Endothelial cell of umbilical vein (primary cell): ENCODE results near the gene OR11L1. TPM values are rescaled to one million over a fixed set of nuclear protein-coding genes. Genes with fewer than 3 reads are reported as not detected.

Experiments
- BruUV-seq: library from RNA; stranded (reverse); fragments of 400-500 nt; replicated peaks from 2 replicates; lab custom pipeline; 2021; lab: Mats Ljungman, UMichigan
- CTCF ChIA-PET: fragments of 300-600, 350-600 bp; sonication (Branson Sonifier 250); formaldehyde crosslinking; loops from one replicate; lab custom pipeline; 2021; ENCODE audit warnings: antibody characterized with exemption, inconsistent platforms; lab: Charles Lee
- POLR2A ChIA-PET: fragments of 300-600, 350-600 bp; sonication (Branson Sonifier 250); formaldehyde crosslinking; loops from one replicate; lab custom pipeline; 2021; ENCODE audit warnings: antibody characterized with exemption, inconsistent platforms; lab: Charles Lee
- DNase-seq: peaks from one replicate; pipeline ENCODE4 v3.0.0-alpha.2; 2011; ENCODE audit warnings: low read depth, low spot score
- FAIRE-seq: peaks from 2 replicates; lab custom pipeline; 2011; peaks lifted over from hg19 to GRCh38; lab: Jason Lieb, UNC
- H2AFZ ChIP-seq: 2 replicates; pipeline ENCODE4 v1.6.0; 2012; ENCODE audit warnings: low read depth, low read length, control low read depth, inconsistent platforms
- H3K27ac ChIP-seq: 2 replicates; pipeline ENCODE4 v1.5.1; 2011; ENCODE audit warnings: low read depth, mild to moderate bottlenecking, control low read depth, low read length, moderate library complexity; ENCODE audit not compliant: insufficient read depth
- H3K27me3 ChIP-seq, 2 experiments: 2 replicates each; pipeline versions ENCODE4 v1.6.0 to v1.6.1; 2011; ENCODE audit warnings: low read length in 2 of 2, mixed read lengths in 1 of 2; ENCODE audit not compliant: control insufficient read depth in 2 of 2, insufficient read depth in 2 of 2
- H3K36me3 ChIP-seq, 2 experiments: 2 replicates in 1 of 2; 3 replicates in 1 of 2; pipeline ENCODE4 v1.5.1; 2011; ENCODE audit warnings: low read length in 2 of 2, mild to moderate bottlenecking in 1 of 2, moderate library complexity in 1 of 2; ENCODE audit not compliant: control insufficient read depth in 2 of 2, insufficient read depth in 2 of 2; ENCODE audit errors: extremely low read depth in 1 of 2
- H3K4me1 ChIP-seq: 3 replicates; pipeline ENCODE4 v1.5.1; 2011; ENCODE audit warnings: mild to moderate bottlenecking, low read length; ENCODE audit not compliant: control insufficient read depth, insufficient read depth; ENCODE audit errors: extremely low read depth
- H3K4me2 ChIP-seq: 2 replicates; pipeline ENCODE4 v1.6.1; 2011; ENCODE audit warnings: low read length, control low read depth, mixed read lengths; ENCODE audit not compliant: insufficient read depth
- H3K4me3 ChIP-seq, 3 experiments: fragments of 200-600 bp in 1 of 3; sonication (generic), shearing (Covaris generic) in 1 of 3; replicated peaks in 1 of 3; 2 replicates each; pipeline ENCODE4 v1.5.1; 2011 to 2016; ENCODE audit warnings: control low read depth in 3 of 3, low read length in 3 of 3, mild to moderate bottlenecking in 2 of 3, inconsistent platforms in 1 of 3, low read depth in 1 of 3, moderate library complexity in 1 of 3; ENCODE audit not compliant: insufficient read depth in 1 of 3
- H3K79me2 ChIP-seq: 2 replicates; pipeline ENCODE4 v1.6.0; 2012; ENCODE audit warnings: low read length, inconsistent platforms; ENCODE audit not compliant: control insufficient read depth, insufficient read depth
- H3K9ac ChIP-seq: replicated peaks from 2 replicates; pipeline ENCODE3; 2011; ENCODE audit warnings: low read length, control low read depth; ENCODE audit not compliant: insufficient read depth; ENCODE audit errors: extremely low read depth
- H3K9me1 ChIP-seq: replicated peaks from 3 replicates; pipeline ENCODE4 v1.6.0; 2011; ENCODE audit warnings: mild to moderate bottlenecking, low read length; ENCODE audit not compliant: control insufficient read depth, insufficient read depth; ENCODE audit errors: extremely low read depth
- H3K9me3 ChIP-seq: replicated peaks from 2 replicates; pipeline ENCODE4 v1.5.1; 2012; ENCODE audit warnings: low read length, inconsistent platforms; ENCODE audit not compliant: control insufficient read depth, insufficient read depth
- H4K20me1 ChIP-seq: replicated peaks from 2 replicates; pipeline ENCODE3; 2011; ENCODE audit warnings: mild to moderate bottlenecking, low read length; ENCODE audit not compliant: control insufficient read depth, insufficient read depth; ENCODE audit errors: extremely low read depth
- CTCF ChIP-seq, 2 donors: IDR thresholded peaks; 1 replicate in 1 of 2; 2 replicates in 1 of 2; pipeline ENCODE4 v1.5.1; 2011; ENCODE audit warnings: low read length in 2 of 2, mild to moderate bottlenecking in 2 of 2, moderate library complexity in 2 of 2, control low read depth in 1 of 2, inconsistent platforms in 1 of 2, low read depth in 1 of 2; ENCODE audit not compliant: insufficient read depth in 1 of 2; ENCODE audit errors: extremely low read depth in 1 of 2
- EZH2 ChIP-seq: IDR thresholded peaks from 2 replicates; pipeline ENCODE4 v1.6.1; 2012; ENCODE audit warnings: borderline replicate concordance, low read depth, mild to moderate bottlenecking, moderate library complexity, low read length, inconsistent platforms; ENCODE audit not compliant: severe bottlenecking
- FOS ChIP-seq: IDR thresholded peaks from 2 replicates; pipeline ENCODE4 v1.6.1; 2011; ENCODE audit warnings: mild to moderate bottlenecking, low read length, moderate library complexity, borderline replicate concordance; ENCODE audit not compliant: insufficient read depth
- GATA2 ChIP-seq: IDR thresholded peaks from 2 replicates; pipeline ENCODE4 v1.7.0; 2011; ENCODE audit warnings: low read depth, mild to moderate bottlenecking, moderate library complexity, mixed read lengths, low read length; ENCODE audit not compliant: insufficient read length, insufficient read depth
- JUN ChIP-seq: IDR thresholded peaks from 2 replicates; pipeline ENCODE4 v1.6.1; 2011; ENCODE audit warnings: borderline replicate concordance, low read depth; ENCODE audit not compliant: insufficient read length, insufficient read depth
- MAX ChIP-seq: IDR thresholded peaks from 2 replicates; pipeline ENCODE4 v1.6.1; 2011; ENCODE audit not compliant: insufficient read depth, insufficient read length
- MYC ChIP-seq: IDR thresholded peaks from one replicate; pipeline ENCODE4 v1.6.1; 2011; ENCODE audit warnings: mild to moderate bottlenecking, low read depth, low read length
- POLR2A ChIP-seq: IDR thresholded peaks from 2 replicates; pipeline ENCODE4 v1.6.1; 2012; ENCODE audit warnings: low read depth, mild to moderate bottlenecking, control low read depth, low read length
- POLR2AphosphoS5 ChIP-seq: IDR thresholded peaks from 2 replicates; pipeline ENCODE4 v1.6.1; 2012; ENCODE audit warnings: low read depth, mild to moderate bottlenecking, control low read depth, low read length, moderate library complexity; ENCODE audit not compliant: insufficient read depth
- dilution Hi-C: fragments of 300-500 bp; cut with MboI; formaldehyde crosslinking; loops from one replicate; pipeline ENCODE4 v1.15.0; 2019; ENCODE audit warnings: low sequenced_read_pairs; ENCODE audit not compliant: extremely low pct_ligation_motif_present
- intact Hi-C: fragments of 100-400 bp; cut with micrococcal nuclease; formaldehyde crosslinking; loops from one replicate; pipeline ENCODE4 v1.10.0; 2022
- polyA plus RNA-seq, 4 experiments: library from polyadenylated mRNA; depleted of rRNA in 3 of 4; stranded (reverse) in 3 of 4; unstranded in 1 of 4; fragments of >200 nt; gene quantifications; 2 replicates each; pipeline versions ENCODE4 v1.2.1 to v1.2.3, GENCODE V29; 2011 to 2012; ENCODE audit warnings: missing spikeins in 1 of 4
- total RNA-seq: library from RNA; stranded (reverse); gene quantifications from 2 replicates; pipeline ENCODE4 v1.2.3, GENCODE V29; 2021

Gene OR11L1
- total and polyA plus RNA-seq, 2 donors (not counting 3 experiments of a cell fraction or from before 2014, with no cell fraction given), result not detected

DNA sequence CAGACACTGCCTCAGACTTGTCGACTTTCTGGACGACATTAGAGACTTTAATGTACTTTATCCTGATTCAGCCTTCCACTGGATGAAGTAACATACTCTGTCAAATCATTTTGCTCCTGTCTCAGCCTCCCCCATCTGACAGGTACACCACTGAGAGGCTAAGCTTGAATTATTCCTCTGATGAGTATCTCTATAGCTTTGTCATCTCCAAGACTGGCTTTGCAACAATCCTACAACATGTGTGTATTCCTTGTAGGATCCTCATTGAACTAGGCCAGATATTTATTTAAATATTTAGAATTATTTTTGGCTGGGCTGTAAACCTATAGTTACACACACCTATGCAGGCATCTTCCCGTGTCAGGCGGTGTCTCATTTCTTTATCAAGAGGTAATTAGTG lies 14.2 kb upstream of the OR11L1 start:
- Histone ChIP-seq H3K4me1 (no peaks in the 10 kb centered on the region), H3K27me3 (no peaks in the 10 kb centered on the region), H3K9me3 (peaks cover 2% of the 10 kb centered on the region), H3K4me2 (no peak overlapping the region), H4K20me1 (no peaks in the 10 kb centered on the region), H3K9ac (no peak overlapping the region), H2AFZ (no peak overlapping the region), H3K4me3 (no peak overlapping the region), H3K27ac (no peak overlapping the region), H3K79me2 (no peaks in the 10 kb centered on the region), H3K9me1 (no peaks in the 10 kb centered on the region), H3K36me3 (no peaks in the 10 kb centered on the region)
- BruUV-seq, result no TSS peak
- CTCF ChIA-PET, result no interaction called here
- DNase-seq, result no peak
- intact Hi-C loops (no loop called here), dilution Hi-C loops (no loop called here)
- no peak for FAIRE-seq
- POLR2A ChIA-PET, result no interaction called here
- TF ChIP-seq POLR2A (no peak), POLR2AphosphoS5 (no peak), MYC (no peak)

- no TSS peak for BruUV-seq
- no peak for FAIRE-seq
These were observed 13.3 kb upstream of the OR11L1 start for GRCh38 chr1:247854899-247855545.

More at GRCh38 chr1:247854899-247855545, 13.3 kb upstream of the OR11L1 start:
- no peaks in the 10 kb centered on the region for H3K9me1 ChIP-seq
- ChIA-PET POLR2A (no interaction called here), CTCF (no interaction called here)
- TF ChIP-seq CTCF (IDR thresholded peaks at IDR 0.05; ENCODE audit: extremely low read depth in 1 of 2, insufficient read depth in 1 of 2, low read depth in 1 of 2, low read length in 2 of 2) (no peak), JUN (no peak), POLR2AphosphoS5 (no peak), MAX (no peak), POLR2A (no peak), GATA2 (no peak), EZH2 (no peak), MYC (no peak), FOS (no peak)
- H3K4me3 ChIP-seq, result no peak overlapping the region
- H4K20me1 ChIP-seq, result no peaks in the 10 kb centered on the region
- DNase-seq, result no peak
- no peaks in the 10 kb centered on the region for H3K36me3 ChIP-seq
- H3K4me1 ChIP-seq, result no peaks in the 10 kb centered on the region
- H2AFZ ChIP-seq, result no peak overlapping the region
- intact Hi-C loops, result no loop called here
- H3K9ac ChIP-seq, result no peak overlapping the region
- H3K79me2 ChIP-seq, result no peaks in the 10 kb centered on the region
- H3K4me2 ChIP-seq, result no peak overlapping the region
- dilution Hi-C loops, result no loop called here
- H3K27me3 ChIP-seq, result no peaks in the 10 kb centered on the region
- no peaks in the 10 kb centered on the region for H3K9me3 ChIP-seq
- no peak overlapping the region for H3K27ac ChIP-seq
